ENCODE data around the gene GLG1. TPM values are rescaled to one million over a fixed set of nuclear protein-coding genes. Genes with fewer than 3 reads are reported as not detected.

Gene GLG1
- total RNA-seq, 2 donors from 2014 or later = 102 to 123 TPM

DNA sequence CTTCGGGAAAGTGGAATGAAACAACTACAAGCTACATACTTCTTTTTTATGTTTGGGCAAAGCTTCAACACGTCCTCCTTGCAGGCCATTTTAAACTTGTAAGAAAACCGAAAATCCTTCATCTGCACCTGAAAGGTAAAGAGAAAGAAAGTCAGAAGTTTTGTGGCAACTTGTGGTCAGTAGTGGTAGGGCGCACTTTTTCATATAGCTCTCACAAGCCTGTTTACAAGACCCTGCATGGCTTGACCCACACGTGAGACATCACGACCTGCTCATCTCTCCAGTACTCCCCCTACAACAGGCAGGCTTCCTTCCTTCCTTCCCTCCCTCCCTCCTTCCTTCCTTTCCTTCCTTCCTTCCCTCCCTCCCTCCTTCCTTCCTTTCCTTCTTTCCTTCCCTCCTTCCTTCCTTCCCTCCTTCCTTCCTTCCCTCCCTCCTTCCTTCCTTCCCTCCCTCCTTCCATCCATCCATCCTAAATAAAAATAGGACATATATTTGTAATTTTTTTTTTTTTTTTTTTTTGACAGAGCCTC is 136.9 kb downstream of the GLG1 start:
- no peak for DNase-seq (ENCODE audit: low spot score)
- Histone ChIP-seq H3K9me3 (no peaks in the 10 kb centered on the region), H3K27me3 (no peaks in the 10 kb centered on the region), H3K27ac (no peak overlapping the region), H3K4me1 (no peaks in the 10 kb centered on the region), H3K36me3 (peaks cover 78% of the 10 kb centered on the region), H3K4me3 (no peak overlapping the region)
- TF ChIP-seq, protein P1, sequence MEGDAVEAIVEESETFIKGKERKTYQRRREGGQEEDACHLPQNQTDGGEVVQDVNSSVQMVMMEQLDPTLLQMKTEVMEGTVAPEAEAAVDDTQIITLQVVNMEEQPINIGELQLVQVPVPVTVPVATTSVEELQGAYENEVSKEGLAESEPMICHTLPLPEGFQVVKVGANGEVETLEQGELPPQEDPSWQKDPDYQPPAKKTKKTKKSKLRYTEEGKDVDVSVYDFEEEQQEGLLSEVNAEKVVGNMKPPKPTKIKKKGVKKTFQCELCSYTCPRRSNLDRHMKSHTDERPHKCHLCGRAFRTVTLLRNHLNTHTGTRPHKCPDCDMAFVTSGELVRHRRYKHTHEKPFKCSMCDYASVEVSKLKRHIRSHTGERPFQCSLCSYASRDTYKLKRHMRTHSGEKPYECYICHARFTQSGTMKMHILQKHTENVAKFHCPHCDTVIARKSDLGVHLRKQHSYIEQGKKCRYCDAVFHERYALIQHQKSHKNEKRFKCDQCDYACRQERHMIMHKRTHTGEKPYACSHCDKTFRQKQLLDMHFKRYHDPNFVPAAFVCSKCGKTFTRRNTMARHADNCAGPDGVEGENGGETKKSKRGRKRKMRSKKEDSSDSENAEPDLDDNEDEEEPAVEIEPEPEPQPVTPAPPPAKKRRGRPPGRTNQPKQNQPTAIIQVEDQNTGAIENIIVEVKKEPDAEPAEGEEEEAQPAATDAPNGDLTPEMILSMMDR (IDR thresholded peaks at IDR 0.05) = no peak

DNA sequence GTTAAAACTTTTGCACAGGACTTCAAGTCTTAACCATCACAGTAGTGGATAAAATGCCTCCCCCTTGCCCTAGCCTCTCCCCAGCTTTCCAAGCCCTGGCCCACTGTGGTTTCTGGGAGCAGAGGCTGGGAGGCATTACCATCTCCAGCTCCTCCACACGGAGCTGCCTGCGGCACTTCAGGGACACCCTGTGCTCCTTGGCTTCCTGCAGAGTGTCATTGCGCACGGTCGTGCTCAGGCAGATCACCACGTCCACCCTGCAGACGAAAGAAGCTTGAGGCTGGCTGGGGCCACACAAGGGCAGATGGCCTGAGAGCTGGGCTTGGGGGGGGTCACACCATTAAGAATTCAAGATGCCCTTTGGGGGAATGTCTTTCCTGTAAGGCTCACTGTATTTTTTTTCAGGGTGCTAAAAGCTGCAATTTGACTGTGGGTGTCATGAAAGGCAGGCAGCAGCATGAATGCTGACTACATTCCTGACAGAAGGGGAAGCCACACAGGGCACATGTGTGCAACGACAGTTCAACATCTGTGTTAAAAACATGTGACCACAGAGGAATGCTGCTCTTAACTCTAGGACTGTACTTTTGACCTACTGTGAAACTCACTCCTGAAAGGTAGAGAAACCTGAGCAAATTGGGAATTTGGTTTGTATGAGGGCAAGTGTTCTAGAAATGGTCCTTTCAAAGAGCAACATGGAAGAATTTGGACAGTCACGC is 137.9 kb downstream of the GLG1 start:
- Histone ChIP-seq H3K4me3 (no peak overlapping the region), H3K27ac (no peak overlapping the region), H3K4me1 (no peaks in the 10 kb centered on the region), H3K27me3 (no peaks in the 10 kb centered on the region), H3K36me3 (peaks cover 78% of the 10 kb centered on the region), H3K9me3 (no peaks in the 10 kb centered on the region)
- TF ChIP-seq, protein P1 (IDR thresholded peaks at IDR 0.05) = no peak
- no peak for DNase-seq (ENCODE audit: low spot score)

DNA sequence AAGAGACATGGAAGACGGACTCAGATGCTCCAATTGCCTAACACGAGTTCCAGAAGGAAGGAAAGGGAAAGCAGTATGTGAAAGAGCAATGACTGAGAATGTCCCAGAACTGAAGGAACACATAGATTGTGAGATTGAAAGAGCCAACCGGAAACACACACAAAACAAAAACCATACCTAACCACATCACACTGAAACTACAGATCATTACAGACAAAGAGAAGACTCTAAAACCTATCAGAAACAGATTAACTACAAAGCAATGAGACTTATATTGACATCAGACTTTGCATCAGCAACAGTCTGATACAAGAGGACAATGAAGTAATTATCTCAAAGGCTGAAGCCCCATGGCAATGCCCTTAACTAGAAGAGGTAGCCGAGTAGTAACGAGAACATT is 140.0 kb downstream of the GLG1 start:
- H3K4me1 ChIP-seq = no peaks in the 10 kb centered on the region
- H3K27ac ChIP-seq = no peak overlapping the region
- H3K36me3 ChIP-seq = peaks cover 94% of the 10 kb centered on the region
- H3K4me3 ChIP-seq = no peak overlapping the region
- TF ChIP-seq, protein P1 (IDR thresholded peaks at IDR 0.05) = no peak
- no peaks in the 10 kb centered on the region for H3K27me3 ChIP-seq
- no peaks in the 10 kb centered on the region for H3K9me3 ChIP-seq
- DNase-seq (ENCODE audit: low spot score) = no peak

DNA sequence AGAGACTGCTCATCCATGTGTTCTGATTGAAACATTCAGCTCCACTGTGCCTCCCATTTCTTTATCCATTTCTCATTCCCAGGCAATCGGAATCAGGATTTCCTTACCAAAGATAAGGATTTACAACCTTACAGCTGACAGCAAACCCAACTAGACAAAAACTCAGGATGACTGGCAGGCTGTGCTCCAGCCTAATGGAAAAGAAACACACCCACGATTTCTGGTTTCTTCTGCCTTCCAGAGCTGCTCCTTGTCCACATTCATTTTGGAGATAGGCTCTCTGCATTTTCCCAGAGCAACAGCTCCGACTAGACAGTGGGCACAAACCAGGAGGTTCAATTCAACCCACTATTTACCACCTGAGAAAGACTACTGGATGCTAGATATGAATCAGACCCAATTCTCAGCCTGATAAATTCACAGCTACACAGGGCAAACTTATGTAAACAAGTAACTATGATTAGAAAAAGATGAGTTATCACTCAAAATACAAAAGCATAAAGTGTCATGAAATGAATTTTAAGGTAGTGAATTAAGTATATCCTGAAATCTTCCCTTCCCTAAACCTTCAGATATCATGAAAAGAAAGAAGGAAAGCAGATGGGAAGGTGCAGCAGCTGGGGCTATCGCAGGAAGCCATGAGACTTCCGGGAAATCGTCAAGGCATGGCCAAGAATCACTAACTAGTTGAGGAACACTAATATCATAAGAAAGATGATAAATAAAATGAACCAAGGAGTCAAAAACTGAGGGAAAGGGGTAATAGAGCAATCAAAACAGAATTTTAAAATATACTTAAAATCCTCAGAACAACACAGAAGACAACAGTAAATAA is 140.8 kb downstream of the GLG1 start:
- no peak for DNase-seq (ENCODE audit: low spot score)
- no peak overlapping the region for H3K27ac ChIP-seq
- H3K9me3 ChIP-seq = no peaks in the 10 kb centered on the region
- no peaks in the 10 kb centered on the region for H3K4me1 ChIP-seq
- H3K27me3 ChIP-seq = no peaks in the 10 kb centered on the region
- TF ChIP-seq, protein P1 (IDR thresholded peaks at IDR 0.05) = no peak
- H3K36me3 ChIP-seq = peaks cover 93% of the 10 kb centered on the region
- H3K4me3 ChIP-seq = no peak overlapping the region

DNA sequence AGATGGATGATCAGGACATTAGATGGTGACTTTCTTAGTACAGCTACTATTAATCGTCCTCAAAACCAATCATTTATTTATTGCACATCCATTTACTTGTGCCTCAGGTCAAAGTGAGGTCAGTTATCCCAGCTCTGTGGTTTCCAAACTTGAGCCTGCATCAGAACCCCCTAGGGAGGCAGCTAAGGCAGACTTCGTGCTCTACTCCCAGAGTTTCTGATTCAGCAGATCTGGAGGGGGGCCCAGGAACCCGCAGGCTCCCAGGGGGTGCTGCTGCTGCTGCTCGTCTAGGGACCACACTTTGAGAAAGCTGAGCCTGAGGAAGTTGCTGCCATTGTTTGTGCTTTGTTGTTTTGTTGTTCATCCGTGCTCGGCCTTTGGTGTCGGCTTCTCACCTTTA is 141.6 kb downstream of the GLG1 start:
- no peak overlapping the region for H3K27ac ChIP-seq
- DNase-seq (ENCODE audit: low spot score) = no peak
- no peaks in the 10 kb centered on the region for H3K9me3 ChIP-seq
- TF ChIP-seq, protein P1 (IDR thresholded peaks at IDR 0.05) = no peak
- H3K4me1 ChIP-seq = no peaks in the 10 kb centered on the region
- peaks cover 95% of the 10 kb centered on the region for H3K36me3 ChIP-seq
- H3K4me3 ChIP-seq = no peak overlapping the region
- H3K27me3 ChIP-seq = no peaks in the 10 kb centered on the region
